CD14-positive monocyte (primary cell): ENCODE measurements around the gene SARS1. TPM values are rescaled to one million over a fixed set of nuclear protein-coding genes. Genes with fewer than 3 reads are reported as not detected.

Experiments
- DNase-seq, 3 donors: peaks; one replicate each; pipeline ENCODE4 v3.0.0-alpha.2; 2011 to 2022
- H2AFZ ChIP-seq: 2 replicates; pipeline ENCODE4 v1.6.0; 2012; ENCODE audit warnings: mild to moderate bottlenecking, low read depth, low read length, inconsistent platforms; ENCODE audit not compliant: insufficient read depth, poor library complexity, severe bottlenecking
- H3K27ac ChIP-seq, 2 donors: 1 replicate in 1 of 2; 2 replicates in 1 of 2; pipeline ENCODE4 v1.5.1; 2012 to 2013; ENCODE audit warnings: low read length in 2 of 2, control low read depth in 1 of 2, inconsistent platforms in 1 of 2, low read depth in 1 of 2, mild to moderate bottlenecking in 1 of 2
- H3K27me3 ChIP-seq, 2 donors: one replicate each; pipeline versions ENCODE4 v1.6.0 to v1.6.1; 2011 to 2013; ENCODE audit warnings: low read length in 2 of 2; ENCODE audit not compliant: control insufficient read depth in 2 of 2, insufficient read depth in 2 of 2
- H3K36me3 ChIP-seq, 2 donors: replicated peaks in 1 of 2; 1 replicate in 1 of 2; 2 replicates in 1 of 2; pipeline versions ENCODE4 v1.5.1 to v1.6.1; 2012 to 2013; ENCODE audit warnings: low read length in 2 of 2, control low read depth in 1 of 2, inconsistent platforms in 1 of 2, mild to moderate bottlenecking in 1 of 2; ENCODE audit not compliant: insufficient read depth in 2 of 2, control insufficient read depth in 1 of 2
- H3K4me1 ChIP-seq, 2 donors: 1 replicate in 1 of 2; 2 replicates in 1 of 2; pipeline versions ENCODE4 v1.5.1 to v1.6.1; 2012 to 2013; ENCODE audit warnings: low read length in 2 of 2, control low read depth in 1 of 2, inconsistent platforms in 1 of 2, mild to moderate bottlenecking in 1 of 2, moderate library complexity in 1 of 2; ENCODE audit not compliant: insufficient read depth in 2 of 2, control insufficient read depth in 1 of 2
- H3K4me2 ChIP-seq: replicated peaks from 2 replicates; pipeline ENCODE3; 2012; ENCODE audit warnings: low read length, moderate library complexity, mild to moderate bottlenecking; ENCODE audit not compliant: poor library complexity, severe bottlenecking; ENCODE audit errors: extremely low read depth
- H3K4me3 ChIP-seq, 3 experiments: fragments of 200-600 bp in 1 of 3; sonication (generic) in 1 of 3; replicated peaks in 1 of 3; 1 replicate in 2 of 3; 2 replicates in 1 of 3; pipeline ENCODE4 v1.5.1; 2011 to 2013; ENCODE audit warnings: low read length in 3 of 3, mild to moderate bottlenecking in 3 of 3, control low read depth in 2 of 3, low read depth in 2 of 3, inconsistent platforms in 1 of 3, moderate library complexity in 1 of 3
- H3K79me2 ChIP-seq: 2 replicates; pipeline ENCODE4 v1.6.0; 2012; ENCODE audit warnings: mild to moderate bottlenecking, control low read depth, inconsistent platforms, low read length, moderate library complexity; ENCODE audit not compliant: insufficient read depth
- H3K9ac ChIP-seq: 2 replicates; pipeline ENCODE4 v1.6.0; 2017; ENCODE audit warnings: low read length, mild to moderate bottlenecking; ENCODE audit not compliant: insufficient read depth, poor library complexity, severe bottlenecking
- H3K9me3 ChIP-seq, 2 donors: replicated peaks in 1 of 2; 1 replicate in 1 of 2; 2 replicates in 1 of 2; pipeline versions ENCODE4 v1.5.1 to v1.6.1; 2012 to 2013; ENCODE audit warnings: low read length in 2 of 2, control low read depth in 1 of 2; ENCODE audit not compliant: control insufficient read depth in 1 of 2, insufficient read depth in 1 of 2
- H4K20me1 ChIP-seq: 2 replicates; pipeline ENCODE4 v1.6.0; 2012; ENCODE audit warnings: mild to moderate bottlenecking, low read length, control low read depth, moderate library complexity; ENCODE audit not compliant: insufficient read depth
- H3K27ac Mint-ChIP-seq, 7 donors: one replicate each; pipeline ENCODE4 v1.8.0; 2020; ENCODE audit warnings: mild to moderate bottlenecking in 7 of 7, mixed read lengths in 7 of 7, moderate library complexity in 6 of 7, inconsistent platforms in 2 of 7
- H3K27me3 Mint-ChIP-seq, 3 donors: one replicate each; pipeline ENCODE4 v1.8.0; 2021 to 2022; ENCODE audit warnings: low read depth in 3 of 3, mild to moderate bottlenecking in 3 of 3, mixed read lengths in 3 of 3, moderate library complexity in 3 of 3, inconsistent platforms in 1 of 3
- H3K36me3 Mint-ChIP-seq, 2 donors: one replicate each; pipeline ENCODE4 v1.8.0; 2020; ENCODE audit warnings: mixed read lengths in 2 of 2, inconsistent platforms in 1 of 2, mild to moderate bottlenecking in 1 of 2
- H3K4me1 Mint-ChIP-seq: one replicate; pipeline ENCODE4 v1.8.0; 2020; ENCODE audit warnings: mild to moderate bottlenecking, mixed read lengths
- H3K4me3 Mint-ChIP-seq, 2 donors: one replicate each; pipeline ENCODE4 v1.8.0; 2020; ENCODE audit warnings: mild to moderate bottlenecking in 2 of 2, mixed read lengths in 2 of 2, moderate library complexity in 1 of 2
- H3K9me3 Mint-ChIP-seq, 7 donors: one replicate each; pipeline ENCODE4 v1.8.0; 2020 to 2022; ENCODE audit warnings: mixed read lengths in 7 of 7, mild to moderate bottlenecking in 6 of 7, moderate library complexity in 6 of 7, inconsistent platforms in 2 of 7
- CTCF ChIP-seq: fragments of 200-600 bp; IDR thresholded peaks from one replicate; pipeline ENCODE4 v1.8.0; 2022; ENCODE audit warnings: antibody characterized with exemption, mild to moderate bottlenecking
- WGBS: methylation state at CpG from one replicate; pipeline ENCODE4 v1.1.5; 2013; ENCODE audit warnings: missing lambda C conversion rate; ENCODE audit not compliant: insufficient coverage; 5-methylcytosine and 5-hydroxymethylcytosine counted together
- intact Hi-C, 2 donors: fragments of 100-400 bp; cut with micrococcal nuclease; formaldehyde crosslinking; loops; one replicate each; pipeline versions ENCODE4 v1.15.0 to v1.15.1; 2023
- polyA plus RNA-seq, 3 donors: library from polyadenylated mRNA; depleted of rRNA in 1 of 3; unstranded in 2 of 3; stranded (reverse) in 1 of 3; fragments of 300-500 nt in 2 of 3; fragments of >200 nt in 1 of 3; fragmentation: Illumina TruSeq in 2 of 3; gene quantifications; 1 replicate in 2 of 3; 2 replicates in 1 of 3; pipeline ENCODE4 v1.2.3, GENCODE V29; 2012 to 2021

Gene SARS1
- polyA plus RNA-seq, 3 donors: 70.1 to 107 (median 99.1) TPM

- no peak overlapping the region for H3K4me3 ChIP-seq
- Mint-ChIP-seq H3K36me3 (peaks cover 49 to 51% of the 10 kb centered on the region in 2 donors), H3K4me3 (no peak overlapping the region), H3K27ac (no peak overlapping the region), H3K4me1 (peaks cover 10% of the 10 kb centered on the region), H3K9me3 (peaks cover 0 to 4% (median 0%) of the 10 kb centered on the region in 7 donors), H3K27me3 (peaks cover 26 to 36% (median 27%) of the 10 kb centered on the region in 3 donors)
- H3K36me3 ChIP-seq: peaks cover 46 to 55% of the 10 kb centered on the region in 2 donors
- no peak overlapping the region for H3K4me2 ChIP-seq
- no peak for TF ChIP-seq CTCF
- H3K9ac ChIP-seq: no peak overlapping the region
- no peaks in the 10 kb centered on the region for H3K9me3 ChIP-seq
- no peak overlapping the region for H3K27ac ChIP-seq
- H3K27me3 ChIP-seq: peaks cover 7 to 24% of the 10 kb centered on the region in 2 donors
- H4K20me1 ChIP-seq: peaks cover 3% of the 10 kb centered on the region
- intact Hi-C loops: no loop called here
- no peak for DNase-seq
- 100% methylated on average over 3 of the region's 5 CpGs for WGBS
- H2AFZ ChIP-seq: no peak overlapping the region
- no peaks in the 10 kb centered on the region for H3K79me2 ChIP-seq
- H3K4me1 ChIP-seq: no peaks in the 10 kb centered on the region
Measured at GRCh38 chr1:109239047-109239408, 25.3 kb downstream of the SARS1 start.

GRCh38 chr1:109239409-109240068 lies 25.8 kb downstream of the SARS1 start:
- H3K79me2 ChIP-seq: no peaks in the 10 kb centered on the region
- intact Hi-C loops: no loop called here
- Mint-ChIP-seq H3K4me3 (no peak overlapping the region), H3K9me3 (peaks cover 0 to 4% (median 0%) of the 10 kb centered on the region in 7 donors), H3K27ac (peak overlapping the region in 1 of 7 donors; percentile 26), H3K36me3 (peaks cover 44 to 47% of the 10 kb centered on the region in 2 donors), H3K27me3 (peaks cover 26 to 37% (median 31%) of the 10 kb centered on the region in 3 donors), H3K4me1 (peaks cover 10% of the 10 kb centered on the region)
- DNase-seq: no peak
- H3K9me3 ChIP-seq: no peaks in the 10 kb centered on the region
- no peaks in the 10 kb centered on the region for H3K4me1 ChIP-seq
- no peak overlapping the region for H3K27ac ChIP-seq
- TF ChIP-seq CTCF: peak; percentile 57
- H3K27me3 ChIP-seq: peaks cover 7 to 24% of the 10 kb centered on the region in 2 donors
- peaks cover 3% of the 10 kb centered on the region for H4K20me1 ChIP-seq
- H3K4me3 ChIP-seq: no peak overlapping the region
- H3K36me3 ChIP-seq: peaks cover 42 to 50% of the 10 kb centered on the region in 2 donors
- H3K4me2 ChIP-seq: no peak overlapping the region
- no peak overlapping the region for H2AFZ ChIP-seq
- WGBS: 89% methylated on average over 3 of the region's 6 CpGs
- no peak overlapping the region for H3K9ac ChIP-seq
